ENCODE data around the gene RHOF.

Gene RHOF

DNA sequence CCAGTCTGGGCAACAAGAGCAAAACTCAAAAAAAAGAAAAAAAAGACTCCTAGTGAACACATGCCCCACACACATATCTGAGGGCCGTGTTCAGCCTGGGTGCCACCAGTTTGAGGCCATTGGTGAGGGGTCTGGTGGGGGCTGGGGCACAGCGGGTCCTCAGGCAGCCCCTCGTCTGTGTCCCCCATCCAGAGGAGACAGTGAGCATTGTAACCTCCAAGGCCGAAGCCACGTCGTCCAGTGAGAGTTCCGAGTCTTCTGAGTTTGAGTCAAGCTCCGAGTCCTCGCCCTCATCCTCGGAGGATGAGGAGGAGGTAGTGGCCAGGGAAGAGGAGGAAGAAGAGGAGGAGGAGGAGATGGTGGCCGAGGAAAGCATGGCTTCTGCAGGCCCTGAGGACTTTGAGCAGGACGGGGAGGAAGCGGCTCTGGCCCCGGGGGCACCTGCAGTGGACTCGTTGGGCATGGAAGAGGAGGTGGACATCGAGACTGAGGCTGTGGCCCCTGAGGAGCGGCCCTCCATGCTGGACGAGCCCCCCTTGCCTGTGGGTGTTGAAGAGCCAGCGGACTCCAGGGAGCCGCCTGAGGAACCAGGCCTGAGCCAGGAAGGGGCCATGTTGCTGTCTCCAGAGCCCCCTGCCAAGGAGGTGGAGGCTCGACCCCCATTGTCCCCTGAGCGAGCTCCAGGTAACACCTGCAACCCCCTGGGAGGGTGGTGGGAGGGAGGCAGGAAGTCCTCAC is 25.9 kb upstream of the RHOF start:
- no peak for DNase-seq

DNA sequence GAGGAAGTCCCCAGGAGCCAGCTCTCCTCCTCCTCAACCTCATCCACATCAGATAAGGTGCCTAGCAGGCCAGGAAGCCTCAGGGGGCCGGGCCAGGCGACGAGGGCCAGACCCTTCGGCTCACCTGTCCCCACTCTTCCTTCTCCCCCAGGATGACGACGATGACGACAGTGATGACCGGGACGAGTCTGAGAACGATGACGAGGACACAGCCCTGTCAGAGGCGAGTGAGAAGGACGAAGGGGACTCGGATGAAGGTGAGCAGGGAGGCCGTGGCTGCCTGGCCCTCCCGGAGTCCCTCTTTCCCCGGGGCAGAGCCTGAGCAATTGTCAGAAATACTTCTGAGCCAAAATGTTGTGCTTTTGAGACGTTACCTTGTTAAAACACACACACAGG is 24.2 kb upstream of the RHOF start:
- no peak for DNase-seq

GRCh38 chr12:121816925-121817647 is 23.6 kb upstream of the RHOF start:
- no peak for DNase-seq

- no peak for DNase-seq
Measured at GRCh38 chr12:121815263-121815662, 21.8 kb upstream of the RHOF start.

GRCh38 chr12:121814429-121815119 is 21.1 kb upstream of the RHOF start:
- DNase-seq = no peak

DNA sequence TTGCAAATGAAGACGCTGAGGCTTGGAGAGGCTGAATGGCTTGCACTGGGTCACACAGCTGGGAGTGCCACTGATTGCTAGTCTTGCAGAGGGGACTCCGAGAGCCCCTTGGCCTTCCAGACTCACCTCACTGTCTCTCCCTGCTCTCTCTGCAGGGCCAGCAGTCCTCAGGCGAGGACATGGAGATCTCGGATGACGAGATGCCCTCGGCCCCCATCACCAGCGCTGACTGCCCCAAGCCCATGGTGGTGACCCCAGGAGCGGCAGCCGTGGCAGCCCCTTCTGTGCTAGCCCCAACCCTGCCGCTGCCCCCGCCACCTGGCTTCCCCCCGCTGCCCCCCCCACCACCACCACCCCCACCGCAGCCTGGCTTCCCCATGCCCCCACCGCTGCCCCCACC is 20.5 kb upstream of the RHOF start:
- DNase-seq = no peak

DNA sequence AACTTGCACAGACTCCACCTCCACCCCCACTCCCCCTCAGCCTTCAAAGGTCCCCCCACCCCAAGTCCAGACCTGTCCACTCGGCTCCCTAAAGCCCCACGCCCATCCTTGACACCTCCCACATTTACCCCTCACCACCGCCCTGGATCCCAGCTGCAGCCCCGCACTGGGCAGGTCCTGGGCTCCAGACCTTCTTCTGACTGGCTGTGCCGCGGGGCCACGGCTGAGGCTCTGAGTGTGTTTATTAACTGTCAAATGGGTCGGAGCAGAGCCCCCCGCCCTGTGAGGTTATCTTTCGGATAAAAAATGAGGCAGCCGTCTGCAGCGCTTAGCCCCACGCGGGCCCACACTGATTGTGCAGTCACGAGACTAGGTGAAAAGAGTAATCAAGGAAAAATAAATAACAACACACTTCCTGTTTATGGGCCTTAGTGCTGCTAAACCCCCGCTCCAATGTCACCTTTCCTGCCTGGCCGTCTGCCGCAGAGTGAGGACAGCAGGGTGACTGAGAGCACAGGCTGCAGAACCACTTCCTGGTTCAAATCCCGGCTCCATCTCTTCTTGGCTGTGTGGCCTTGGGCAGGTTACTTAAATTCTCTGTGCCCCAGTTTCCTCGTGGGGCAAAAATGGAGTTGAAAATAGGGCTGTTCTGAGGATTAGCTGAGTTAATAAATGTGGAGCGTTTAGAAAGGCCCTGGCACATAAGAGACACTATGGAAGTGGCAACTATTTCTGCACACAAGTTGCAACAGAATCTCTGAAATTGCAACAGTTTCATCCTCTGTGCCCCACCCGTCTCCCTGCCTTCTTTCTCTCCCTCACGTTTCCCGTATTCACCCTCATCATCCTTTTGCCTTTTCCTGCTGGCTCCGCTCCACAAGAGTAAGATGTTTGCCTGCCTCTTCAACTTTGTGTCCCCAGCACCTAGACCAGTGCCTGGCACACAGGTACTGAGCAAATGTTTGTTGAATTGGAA is 19.7 kb upstream of the RHOF start:
- peak in 1 of 2 experiments; percentile 23 for DNase-seq

DNA sequence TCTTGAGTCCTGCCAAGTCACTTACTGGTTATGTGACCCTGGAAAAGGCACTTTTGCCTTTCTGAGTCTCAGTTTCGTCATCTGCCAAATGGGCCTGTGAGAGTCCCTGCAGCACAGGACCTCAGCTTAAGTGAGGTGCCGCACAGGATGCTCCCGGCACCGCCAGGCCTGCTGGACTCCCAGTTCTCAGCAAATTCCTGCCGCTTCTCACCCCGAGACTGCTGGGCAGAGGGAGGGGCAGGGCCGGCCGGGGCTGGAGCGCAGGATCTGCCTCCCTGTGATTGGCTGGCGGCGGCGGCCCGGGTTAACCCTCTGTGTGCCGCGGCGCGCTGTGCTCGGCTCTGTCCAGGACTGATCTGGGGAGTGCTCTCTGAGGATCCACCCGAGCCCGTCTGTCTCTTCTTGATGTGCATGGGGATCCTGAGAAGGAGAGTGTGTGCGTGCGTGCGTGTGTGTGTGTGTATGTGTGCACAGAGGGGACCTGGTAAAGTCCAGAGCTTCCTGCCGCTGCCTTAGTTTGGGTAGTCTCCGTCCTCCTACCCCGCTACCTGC is 18.9 kb upstream of the RHOF start:
- peak; percentile 66 to 68 for DNase-seq

- peak; percentile 70 to 78 for DNase-seq
Measured at GRCh38 chr12:121811434-121812319, 18.2 kb upstream of the RHOF start.

GRCh38 chr12:121810833-121811433 is 17.4 kb upstream of the RHOF start:
- no peak for DNase-seq

GRCh38 chr12:121810234-121810817 is 16.8 kb upstream of the RHOF start:
- no peak for DNase-seq

- DNase-seq = no peak
Measured at GRCh38 chr12:121809712-121810116, 16.2 kb upstream of the RHOF start.

DNA sequence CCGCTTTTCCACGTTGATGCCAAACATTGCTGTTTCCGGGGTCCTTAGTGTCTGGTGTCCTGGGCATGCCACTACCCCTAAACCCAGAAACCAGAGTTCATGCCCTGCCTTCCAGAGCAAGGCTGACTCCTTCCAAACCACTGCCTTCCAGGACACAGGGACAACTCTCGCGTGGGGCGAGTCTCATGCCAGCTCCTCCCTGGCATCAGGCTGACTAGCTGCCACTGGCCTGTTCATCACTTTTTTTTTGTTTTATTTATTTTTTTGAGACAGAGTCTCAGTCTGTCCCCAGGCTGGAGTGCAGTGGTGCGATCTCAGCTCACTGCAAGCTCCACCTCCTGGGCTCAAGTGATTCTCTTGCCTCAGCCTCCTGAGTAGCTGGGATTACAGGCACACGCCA is 15.1 kb upstream of the RHOF start:
- no peak for DNase-seq

GRCh38 chr12:121807642-121808347 is 14.3 kb upstream of the RHOF start:
- no peak for DNase-seq

- DNase-seq = no peak
Measured at GRCh38 chr12:121806546-121807423, 13.3 kb upstream of the RHOF start.

- DNase-seq = peak in 1 of 2 experiments; percentile 35
Measured at GRCh38 chr12:121806009-121806545, 12.6 kb upstream of the RHOF start.

DNA sequence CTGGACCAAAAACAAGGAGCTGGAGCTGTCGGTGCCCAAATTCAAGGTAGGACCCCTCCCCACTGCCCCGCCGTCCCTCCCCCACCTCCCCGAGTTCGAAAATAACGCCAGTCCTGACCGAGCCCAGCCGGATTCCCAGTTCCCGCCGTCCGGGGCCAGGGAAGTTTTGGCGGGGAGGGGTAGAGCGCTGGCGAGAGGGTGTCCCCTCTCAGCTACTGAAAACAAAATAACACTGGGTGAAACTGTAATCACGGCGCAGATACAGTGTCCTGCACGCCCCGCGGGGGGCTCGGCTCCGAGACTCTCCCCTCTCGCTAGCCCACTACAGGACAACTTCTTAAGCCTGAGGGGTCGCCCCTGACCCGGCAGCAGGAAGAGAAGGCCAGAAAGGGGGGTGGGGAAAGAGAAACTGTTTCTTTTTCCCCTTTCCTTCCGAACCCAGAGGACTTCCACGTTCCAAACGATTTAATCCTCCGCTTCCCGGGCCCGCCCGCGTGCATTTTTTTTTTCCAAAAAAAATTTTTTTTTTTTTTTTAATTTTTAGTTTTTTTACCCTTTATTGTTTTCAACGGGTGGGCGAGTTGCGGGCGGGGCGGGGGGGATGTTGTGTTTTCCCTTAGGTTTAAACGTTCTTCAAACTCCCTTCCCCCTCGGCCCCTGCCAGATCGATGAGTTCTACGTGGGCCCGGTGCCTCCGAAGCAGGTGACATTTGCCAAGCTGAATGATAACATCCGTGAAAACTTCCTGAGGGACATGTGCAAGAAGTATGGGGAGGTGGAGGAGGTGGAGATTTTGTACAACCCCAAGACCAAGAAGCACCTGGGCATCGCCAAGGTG is 11.9 kb upstream of the RHOF start:
- DNase-seq = peak in 1 of 2 experiments; percentile 33

All from NCI-H2081 (cell line).